ENCODE results near the gene NHLRC3. TPM values are rescaled to one million over a fixed set of nuclear protein-coding genes. Genes with fewer than 3 reads are reported as not detected.
"Not testable (repeated sequence)": the region's sequence is repeated elsewhere in the genome, so short reads cannot be mapped to it uniquely, and the experiment has no call there.

The NHLRC3 gene
- total RNA-seq, 2 donors from 2014 or later, result 26.6 to 40.8 TPM

DNA sequence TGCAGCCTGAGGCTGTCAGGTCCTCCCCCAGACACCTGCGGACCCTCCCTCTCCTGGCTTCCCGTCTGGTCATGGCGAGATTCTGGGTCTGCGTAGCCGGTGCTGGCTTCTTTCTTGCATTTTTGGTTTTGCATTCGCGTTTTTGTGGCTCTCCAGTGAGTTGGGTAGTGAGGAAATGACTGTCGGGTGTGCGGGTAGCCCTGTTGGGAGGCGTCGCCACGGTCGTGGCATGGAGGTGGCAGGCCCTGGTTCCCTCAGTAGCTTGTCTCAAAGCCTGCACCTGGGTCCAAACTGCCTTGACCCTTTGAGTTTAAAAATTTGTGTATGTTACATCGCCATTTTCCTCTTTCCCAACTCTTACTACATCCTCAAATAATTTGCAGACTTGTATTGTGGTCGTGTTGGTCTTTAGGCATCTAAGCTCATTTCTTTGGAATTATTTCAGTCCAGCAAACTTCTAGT, 344 bp downstream of the NHLRC3 start:
- ATAC-seq, result peak; percentile 36
- intact Hi-C loops (cut with DNase I, micrococcal nuclease), result no loop called here
- peak in 1 of 2 donors; percentile 53 for DNase-seq

DNA sequence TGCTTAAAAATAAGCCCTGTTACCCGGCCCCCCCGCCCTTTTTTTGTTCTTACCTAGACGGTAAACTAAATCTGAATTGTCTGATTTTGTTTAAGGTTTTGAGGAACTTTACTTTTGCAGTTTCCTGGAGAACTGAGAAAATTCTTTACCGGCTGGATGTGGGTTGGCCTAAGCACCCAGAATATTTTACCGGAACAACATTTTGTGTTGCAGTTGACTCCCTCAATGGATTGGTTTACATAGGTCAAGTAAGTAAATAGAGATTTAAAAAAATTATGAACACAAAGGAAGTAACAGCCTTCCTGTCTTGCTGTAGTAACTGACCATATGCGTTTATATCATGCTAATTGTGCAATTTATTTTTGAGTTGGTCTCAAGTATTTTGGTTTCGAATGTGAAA, 785 bp downstream of the NHLRC3 start:
- DNase-seq, result no peak
- intact Hi-C loops (cut with DNase I, micrococcal nuclease), result no loop called here
- no peak for ATAC-seq

DNA sequence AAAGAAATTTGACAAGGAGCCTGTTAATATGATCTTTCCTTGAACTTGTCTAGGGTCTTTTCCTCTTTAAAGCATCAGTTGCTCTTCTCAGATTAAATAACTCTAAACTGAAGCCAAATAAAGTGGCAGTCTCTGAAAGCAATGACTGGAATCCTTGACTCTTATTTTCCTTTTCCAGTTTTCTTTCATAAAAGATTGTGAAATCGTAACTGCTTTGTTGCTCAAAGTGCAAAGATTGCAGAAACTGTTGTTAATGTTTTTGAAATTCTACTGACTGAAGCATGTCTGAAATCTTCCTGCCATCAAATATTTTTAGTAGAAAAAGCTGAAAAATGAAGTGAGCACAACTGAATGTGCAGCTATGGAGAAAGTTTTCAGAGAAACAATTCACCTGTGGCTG, 1.9 kb downstream of the NHLRC3 start:
- no peak for ATAC-seq
- no peak for DNase-seq
- intact Hi-C loops (cut with DNase I, micrococcal nuclease), result no loop called here

DNA sequence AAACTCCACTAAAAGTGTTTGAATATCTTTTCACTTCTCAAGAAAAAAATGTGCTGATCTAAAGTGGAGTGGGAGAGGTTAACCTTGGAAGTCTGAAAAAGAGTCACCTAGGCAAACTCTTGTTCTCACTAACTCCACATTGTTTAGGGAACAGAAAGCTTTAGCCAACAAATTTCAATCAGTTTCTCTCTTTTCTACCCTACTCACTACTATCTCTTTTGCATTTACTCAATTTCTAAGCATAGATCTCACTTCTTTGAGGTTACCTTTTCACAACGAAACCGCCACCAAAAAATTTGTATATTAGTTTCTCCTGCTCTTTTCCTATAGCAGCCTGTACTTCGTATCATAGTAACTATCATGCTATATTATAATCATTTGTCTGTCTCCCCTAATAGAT, 6.3 kb downstream of the NHLRC3 start:
- DNase-seq (no peak), ATAC-seq (no peak)
- intact Hi-C loops (cut with DNase I, micrococcal nuclease), result no loop called here

DNA sequence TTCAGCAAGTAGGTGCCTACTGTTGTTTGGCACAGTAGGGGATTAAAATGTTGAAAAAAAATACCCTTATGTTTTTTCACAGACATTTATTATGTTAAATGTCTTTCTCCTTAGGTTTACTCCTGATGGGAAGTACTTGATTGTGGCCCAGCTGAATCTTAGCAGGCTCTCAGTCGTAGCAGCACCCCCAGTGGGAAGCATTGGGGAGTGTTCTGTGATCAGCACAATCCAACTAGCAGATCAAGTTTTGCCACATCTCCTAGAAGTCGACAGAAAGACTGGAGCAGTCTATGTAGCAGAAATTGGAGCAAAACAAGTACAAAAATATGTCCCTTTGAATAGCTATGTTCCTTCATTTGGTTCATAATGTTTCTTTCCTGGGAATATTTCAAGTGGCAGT, 9.3 kb downstream of the NHLRC3 start:
- ATAC-seq, result no peak
- intact Hi-C loops (cut with DNase I, micrococcal nuclease), result no loop called here

DNA sequence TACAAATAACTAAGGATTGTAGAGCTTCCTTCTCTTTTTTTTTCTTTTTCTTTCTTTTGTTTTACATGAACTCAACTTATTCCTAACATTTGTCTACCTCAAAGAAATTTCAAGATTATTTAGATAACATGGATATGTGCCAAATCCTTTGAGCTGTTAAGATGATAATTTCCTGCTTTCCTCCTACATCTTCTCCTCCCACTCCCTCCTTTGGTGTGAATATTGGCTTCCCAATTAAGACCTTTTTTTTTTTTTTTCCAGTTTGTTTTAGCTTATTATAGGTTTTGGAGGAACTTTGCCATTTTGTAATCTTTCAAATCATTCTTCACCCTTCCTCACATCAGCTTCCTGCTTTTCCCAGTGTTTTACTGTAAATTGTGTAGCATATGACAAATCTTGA, 10.6 kb downstream of the NHLRC3 start:
- ATAC-seq (no peak), DNase-seq (no peak)
- intact Hi-C loops (cut with DNase I, micrococcal nuclease), result no loop called here

More for the DNA sequence above, 9.3 kb downstream of the NHLRC3 start:
- DNase-seq, result no peak

DNA sequence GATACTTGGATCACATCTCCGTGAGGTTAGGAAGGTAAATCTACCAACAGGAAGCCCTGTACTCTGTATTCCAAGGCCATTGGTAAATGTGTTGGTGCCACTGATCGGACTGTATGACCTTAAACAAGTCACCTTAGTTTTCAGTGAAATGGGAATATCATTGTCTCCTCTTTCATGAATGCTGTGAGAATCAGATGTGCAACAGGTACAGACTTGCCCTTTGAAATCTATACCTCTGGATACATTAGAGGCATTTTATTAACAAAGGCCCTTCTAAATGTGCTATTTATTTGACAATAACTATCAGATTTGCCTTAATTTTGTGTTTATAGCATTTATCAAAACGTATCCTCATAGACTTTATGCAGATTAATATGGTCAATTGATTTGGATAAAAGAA, 11.0 kb downstream of the NHLRC3 start:
- DNase-seq (no peak), ATAC-seq (no peak)
- intact Hi-C loops (cut with DNase I, micrococcal nuclease), result no loop called here

DNA sequence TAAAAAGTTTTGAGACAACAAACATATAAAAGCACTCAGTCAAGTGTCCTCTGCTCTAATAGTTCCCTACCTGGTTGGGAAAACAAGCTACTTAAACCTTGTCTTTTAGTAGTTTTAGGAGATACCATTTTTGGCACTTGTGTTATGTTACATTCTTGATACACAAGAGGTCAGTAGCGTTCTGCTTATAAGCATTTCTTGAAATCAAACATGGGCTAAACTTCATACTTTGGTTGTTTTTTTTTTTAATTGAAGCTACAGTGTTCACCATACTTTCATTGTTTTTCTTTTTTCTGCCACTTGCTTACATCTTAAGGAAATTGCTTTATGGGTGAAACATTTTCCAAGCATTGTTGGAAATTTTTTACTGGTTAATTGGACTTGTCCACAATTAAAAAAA, 12.9 kb downstream of the NHLRC3 start:
- DNase-seq (no peak), ATAC-seq (no peak)
- intact Hi-C loops (cut with DNase I, micrococcal nuclease), result loop anchor here in 1 of 2 donors (10.0 kb wide), 1 partner anchor 564 kb away; no protein-coding TSS in a partner anchor

DNA sequence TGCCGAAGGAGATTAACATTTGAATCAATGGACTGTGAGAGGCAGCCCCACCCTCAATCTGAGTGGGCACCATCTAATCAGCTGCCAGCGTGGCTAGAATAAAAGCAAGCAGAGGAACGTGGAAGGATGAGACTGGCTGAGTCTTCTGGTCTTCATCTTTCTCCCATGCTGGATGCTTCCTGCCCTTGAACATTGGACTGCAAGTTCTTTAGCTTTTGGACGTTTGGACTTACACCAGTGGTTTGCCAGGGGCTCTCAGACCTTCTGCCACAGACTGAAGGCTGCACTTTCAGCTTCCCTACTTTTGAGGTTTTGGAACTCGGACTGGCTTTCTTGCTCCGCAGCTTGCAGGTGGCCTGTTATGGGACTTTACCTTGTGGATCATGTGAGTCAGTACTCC, 14.7 kb downstream of the NHLRC3 start:
- no peak for ATAC-seq
- DNase-seq, result no peak
- intact Hi-C loops (cut with DNase I, micrococcal nuclease), result loop anchor here in 1 of 2 donors (10.0 kb wide), 1 partner anchor 562 kb away; no protein-coding TSS in a partner anchor

DNA sequence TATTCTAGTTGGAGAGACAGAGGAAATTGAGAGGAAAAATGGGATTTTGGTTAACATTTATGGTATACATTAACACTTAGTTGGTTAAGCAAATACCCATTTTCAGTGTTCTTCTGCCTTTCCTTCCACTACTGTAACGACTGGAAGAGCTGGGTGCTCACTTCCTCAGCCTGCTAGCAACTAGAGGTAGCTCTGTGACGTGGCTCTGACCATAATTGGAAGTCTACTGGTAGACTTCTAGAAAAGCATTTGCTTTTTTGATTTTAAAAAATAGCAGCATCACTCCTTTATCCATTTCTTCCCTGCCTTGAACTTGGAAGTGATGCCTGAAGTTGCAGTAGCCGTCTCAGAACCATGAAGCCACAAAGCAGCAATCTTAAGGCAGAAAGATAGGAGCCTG, 15.9 kb downstream of the NHLRC3 start:
- intact Hi-C loops (cut with DNase I, micrococcal nuclease), result loop anchor here in 1 of 2 donors (10.0 kb wide), 1 partner anchor 561 kb away; no protein-coding TSS in a partner anchor

DNA sequence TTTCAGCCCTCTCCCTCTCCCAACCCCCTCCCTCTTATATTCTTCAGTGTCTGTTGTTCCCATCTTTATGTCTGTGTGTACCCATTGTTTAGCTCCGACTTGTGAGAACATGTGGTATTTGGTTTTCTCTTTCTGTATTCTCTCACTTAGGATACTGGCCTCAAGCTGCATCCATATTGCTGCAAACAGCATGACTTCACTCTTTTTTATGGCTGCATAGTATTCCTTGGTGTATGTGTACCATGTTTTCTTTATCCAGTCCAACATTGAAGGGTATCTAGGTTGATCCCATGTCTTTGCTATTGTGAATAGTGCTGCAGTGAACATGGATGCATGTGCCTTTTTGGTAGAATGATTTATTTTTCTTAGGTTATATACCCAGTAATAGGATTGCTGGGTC, 17.8 kb downstream of the NHLRC3 start:
- DNase-seq (no peak), ATAC-seq (no peak)
- intact Hi-C loops (cut with DNase I, micrococcal nuclease), result loop anchor here in 1 of 2 donors (10.0 kb wide), 1 partner anchor 559 kb away; no protein-coding TSS in a partner anchor

More for the DNA sequence above, 15.9 kb downstream of the NHLRC3 start:
- DNase-seq (no peak), ATAC-seq (no peak)

DNA sequence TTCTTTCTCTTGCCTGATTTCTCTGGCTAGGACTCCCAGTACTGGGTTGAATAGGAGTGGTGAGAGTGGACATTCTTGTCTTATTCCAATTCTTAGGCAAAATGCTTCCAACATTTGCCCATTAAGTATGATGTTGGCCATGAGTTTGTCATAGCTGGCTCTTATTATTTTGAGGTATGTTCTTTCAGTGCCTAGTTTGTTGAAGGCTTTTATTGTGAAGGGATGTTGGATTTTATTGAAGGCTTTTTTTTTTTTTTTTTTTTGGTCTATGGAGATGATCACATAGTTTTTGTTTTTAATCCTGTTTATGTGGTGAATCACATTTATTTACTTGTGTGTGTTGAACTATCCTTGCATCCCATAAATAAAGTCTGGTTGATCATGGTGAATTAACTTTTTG, 19.8 kb downstream of the NHLRC3 start:
- intact Hi-C loops (cut with DNase I, micrococcal nuclease), result loop anchor here in 1 of 2 donors (10.0 kb wide), 1 partner anchor 557 kb away; no protein-coding TSS in a partner anchor
- DNase-seq, result no peak
- ATAC-seq, result no peak

DNA sequence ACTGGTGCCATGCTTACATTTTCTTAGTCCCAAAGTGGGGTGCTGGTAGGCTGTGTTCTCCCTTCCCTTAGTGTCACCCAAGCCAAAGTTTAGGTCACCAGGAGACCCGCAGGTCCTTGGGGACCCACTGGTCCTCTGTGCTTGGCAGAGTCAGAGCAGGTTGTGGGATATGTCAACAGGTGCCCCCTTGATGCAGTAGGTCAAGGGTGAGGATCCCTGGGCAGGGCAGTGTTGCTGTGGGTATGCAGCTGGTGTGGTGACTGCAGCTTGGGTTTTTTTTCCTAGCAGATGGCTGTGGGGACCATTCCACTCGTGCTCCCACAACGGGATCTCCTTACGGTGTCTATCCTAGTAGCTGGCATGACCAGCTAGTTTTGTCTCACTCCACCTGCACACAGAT, 23.7 kb downstream of the NHLRC3 start:
- intact Hi-C loops (cut with DNase I, micrococcal nuclease), result no loop called here
- no peak for DNase-seq
- ATAC-seq, result no peak

DNA sequence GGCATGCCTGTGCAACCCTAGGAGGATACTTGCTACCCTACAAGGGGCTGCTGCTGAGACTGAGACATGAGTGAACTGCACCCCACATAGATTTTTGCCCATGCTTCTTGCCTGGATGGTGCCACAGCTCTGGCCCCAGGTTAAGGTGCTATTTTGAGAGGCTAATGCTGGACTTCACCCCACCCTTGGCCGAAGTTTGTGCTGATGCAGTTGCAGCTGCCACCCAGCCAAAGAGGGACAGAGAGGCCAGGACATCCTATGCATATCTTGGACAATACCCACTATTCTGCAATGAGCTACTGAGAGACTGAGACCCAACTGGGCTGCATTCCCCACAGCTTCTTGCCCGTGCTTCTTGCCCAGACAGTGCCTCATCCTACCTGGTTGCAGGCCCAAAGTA, 34.6 kb downstream of the NHLRC3 start:
- ATAC-seq (no peak), DNase-seq (no peak)
- intact Hi-C loops (cut with DNase I, micrococcal nuclease), result no loop called here

DNA sequence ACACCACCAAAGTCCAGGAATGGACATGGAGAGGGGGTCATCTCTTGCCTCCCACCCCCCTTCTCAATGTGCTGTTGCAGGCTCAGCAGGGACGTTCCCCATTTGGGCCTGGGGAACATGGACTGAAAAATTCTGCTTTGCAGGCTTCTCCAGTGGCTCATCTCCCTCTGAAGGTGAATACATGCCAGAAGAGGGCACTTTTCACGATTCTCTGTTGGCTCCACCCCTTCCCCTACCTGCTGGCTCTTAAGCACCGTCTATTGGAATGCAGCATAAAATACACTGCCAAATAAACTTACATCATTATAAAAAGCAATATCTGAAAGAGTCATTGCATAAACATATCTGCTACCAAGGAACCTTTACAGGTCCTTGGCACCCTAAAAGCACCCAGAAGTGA, 35.7 kb downstream of the NHLRC3 start:
- DNase-seq (no peak), ATAC-seq (no peak)
- intact Hi-C loops (cut with DNase I, micrococcal nuclease), result no loop called here

DNA sequence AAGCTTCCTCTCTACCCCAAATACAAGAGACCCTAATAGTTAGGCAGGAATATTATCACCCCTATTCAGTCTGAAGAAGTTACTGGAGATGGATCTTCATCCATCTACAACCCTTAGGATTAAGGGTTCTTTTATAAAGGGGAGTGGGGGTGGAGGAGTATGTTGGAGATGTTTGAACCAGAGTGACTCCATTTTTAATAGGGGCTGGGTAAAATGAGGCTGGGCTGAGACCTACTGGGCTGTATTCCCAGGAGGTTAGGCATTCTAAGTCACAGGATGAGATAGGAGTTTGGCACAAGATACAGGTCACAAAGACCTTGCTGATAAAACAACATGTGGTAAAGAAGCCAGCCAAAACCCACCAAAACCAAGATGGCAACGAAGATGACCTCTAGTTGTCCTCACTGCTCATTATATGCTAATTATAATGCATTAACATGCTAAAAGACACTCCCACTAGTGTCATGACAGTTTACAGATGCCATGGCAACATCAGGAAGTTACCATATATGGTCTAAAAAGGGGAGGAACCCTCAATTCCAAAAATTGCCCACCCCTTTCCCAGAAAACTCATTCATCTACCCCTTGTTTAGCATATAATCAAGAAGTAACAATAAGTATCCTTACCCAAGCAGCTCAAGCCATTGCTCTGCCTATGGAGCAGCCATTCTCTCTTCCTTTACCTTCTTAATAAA, 48.1 kb downstream of the NHLRC3 start:
- DNase-seq; ATAC-seq; intact Hi-C loops (cut with DNase I, micrococcal nuclease): not testable (repeated sequence)

DNA sequence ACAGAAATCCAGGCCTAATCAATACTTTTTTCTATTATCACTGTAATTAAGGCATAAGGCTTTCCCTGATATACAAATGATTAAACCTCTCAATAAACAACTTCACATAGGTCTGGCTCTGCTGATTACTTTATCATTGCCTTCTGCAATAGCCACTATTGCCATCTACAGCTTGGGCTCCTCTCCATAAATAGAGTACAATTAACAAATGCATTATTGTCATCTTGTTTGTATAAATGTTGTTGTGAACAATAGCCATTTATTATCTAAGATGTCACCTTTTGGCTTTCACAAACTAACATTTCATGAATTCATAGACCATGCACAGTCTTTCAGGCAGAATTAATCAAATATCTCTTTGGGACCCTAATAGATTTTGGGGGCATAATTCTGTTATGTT, 53.3 kb downstream of the NHLRC3 start:
- ATAC-seq (no peak), DNase-seq (no peak)
- intact Hi-C loops (cut with DNase I, micrococcal nuclease), result no loop called here

DNA sequence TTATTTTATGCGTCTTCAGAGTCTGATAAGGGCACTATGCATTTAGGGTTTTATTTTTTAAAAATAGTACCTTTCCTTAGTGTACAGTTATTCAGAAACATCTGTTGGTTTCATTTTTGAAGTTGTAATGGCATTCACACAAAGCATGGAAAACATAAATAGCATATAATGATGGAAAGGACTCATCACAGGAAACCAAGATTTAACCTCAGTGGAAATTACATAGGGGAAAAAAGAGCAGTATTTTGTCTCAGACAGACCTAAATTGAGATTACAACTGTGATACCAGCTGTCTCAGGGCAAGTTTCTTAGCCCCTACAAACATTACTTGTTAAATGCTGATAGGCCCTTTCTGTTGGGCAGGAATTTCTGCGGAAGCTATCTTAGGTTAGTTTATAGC, 57.2 kb downstream of the NHLRC3 start:
- no peak for DNase-seq
- ATAC-seq, result no peak
- intact Hi-C loops (cut with DNase I, micrococcal nuclease), result no loop called here

DNA sequence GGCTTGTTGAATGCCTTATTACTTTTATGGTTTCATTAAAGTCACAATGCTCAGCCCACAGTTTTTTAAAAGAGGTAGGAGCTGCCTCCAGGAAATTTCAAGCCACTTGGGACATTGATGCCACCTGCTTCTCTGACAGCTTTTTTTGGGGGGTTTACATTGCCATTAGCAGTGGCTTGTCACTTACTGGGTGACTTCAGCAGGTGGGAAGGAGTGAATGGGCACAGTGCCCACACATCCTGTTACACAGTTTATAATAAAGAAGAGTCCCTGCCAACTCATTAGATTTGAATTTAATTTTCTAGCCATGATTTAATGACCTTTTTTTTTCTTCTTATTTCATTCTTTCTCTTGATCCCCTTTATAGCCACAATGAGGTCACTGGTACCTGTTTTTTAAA, 61.0 kb downstream of the NHLRC3 start:
- DNase-seq (no peak), ATAC-seq (no peak)

More for the DNA sequence above, 61.0 kb downstream of the NHLRC3 start:
- intact Hi-C loops (cut with DNase I, micrococcal nuclease), result no loop called here

All from left colon (tissue), 2 donors.